Measurements from ENCODE around the gene SRRT. TPM values are rescaled to one million over a fixed set of nuclear protein-coding genes. Genes with fewer than 3 reads are reported as not detected.

The SRRT gene
- total RNA-seq, 2 experiments from 2014 or later, result 253 to 260 TPM

Small RNA genes within 50 kb of the gene (microRNA-seq; reads per million reads assigned to microRNA genes)
- gene MIR6875 (ENCODE audit: borderline replicate concordance), result not detected

Other genes with a start within 250 kb of the SRRT start
- 10 to 100 TPM; 10.1 to 12.4 TPM for gene TFR2, start 233.6 kb upstream of the SRRT start, total RNA-seq
- gene ACTL6B, start 218.7 kb upstream of the SRRT start, total RNA-seq, result not detected
- 100 to 1,000 TPM; 172 to 200 TPM for gene GNB2, start 201.4 kb upstream of the SRRT start, total RNA-seq
- gene GIGYF1, start 180.9 kb upstream of the SRRT start, total RNA-seq, result 10 to 100 TPM; 40.3 to 40.9 TPM
- 10 to 100 TPM; 46.1 to 59.4 TPM for gene POP7, start 169.0 kb upstream of the SRRT start, total RNA-seq
- gene EPO, start 154.6 kb upstream of the SRRT start, total RNA-seq, result not detected
- not detected for gene ZAN, start 141.5 kb upstream of the SRRT start, total RNA-seq
- gene EPHB4, start 47.6 kb upstream of the SRRT start, total RNA-seq, result 1 to 10 TPM; 4.1 to 5.9 TPM
- gene SLC12A9, start 22.4 kb upstream of the SRRT start, total RNA-seq, result 10 to 100 TPM; 13.6 to 15.6 TPM
- gene TRIP6, start 7.7 kb upstream of the SRRT start, total RNA-seq, result 10 to 100 TPM; 22.2 to 31.1 TPM
- gene UFSP1, start 14.6 kb downstream of the SRRT start, total RNA-seq, result 1 to 10 TPM; 1.5 to 1.7 TPM
- gene ACHE, start 20.8 kb downstream of the SRRT start, total RNA-seq, result under 1 TPM in 1 of 2 experiments, not detected in 1; 0.09 TPM
- gene MUC3A, start 74.4 kb downstream of the SRRT start, total RNA-seq, result not detected
- gene MUC12, start 94.5 kb downstream of the SRRT start, total RNA-seq, result under 1 TPM in 1 of 2 experiments, not detected in 1; 0.34 TPM
- not detected for gene MUC17, start 145.0 kb downstream of the SRRT start, total RNA-seq
- gene TRIM56, start 210.4 kb downstream of the SRRT start, total RNA-seq, result 10 to 100 TPM; 35.3 to 40.8 TPM

Data from activated CD4-positive, alpha-beta T cell treated with anti-CD3 and anti-CD28 coated beads for 36 hours (primary cell).